Mucosa of descending colon (tissue), 3 donors: ENCODE data around the gene COLGALT1. TPM values are rescaled to one million over a fixed set of nuclear protein-coding genes. Genes with fewer than 3 reads are reported as not detected.

Experiments used
- ATAC-seq: fragments of 200-7000 bp; cut with Tn5 transposase; one replicate; pipeline ENCODE4 v1.9.1; 2020; ENCODE audit warnings: mild to moderate bottlenecking, moderate library complexity
- DNase-seq, 3 donors: peaks; one replicate each; pipeline ENCODE4 v3.0.0-alpha.2; 2020
- H3K36me3 ChIP-seq: fragments of 200-600 bp; one replicate; pipeline ENCODE4 v1.8.0; 2021; ENCODE audit warnings: low read depth, mild to moderate bottlenecking
- H3K4me1 ChIP-seq: fragments of 200-600 bp; one replicate; pipeline ENCODE4 v1.8.0; 2021; ENCODE audit warnings: low read depth, mild to moderate bottlenecking
- H3K4me3 ChIP-seq: fragments of 200-600 bp; one replicate; pipeline ENCODE4 v1.8.0; 2021; ENCODE audit warnings: mild to moderate bottlenecking
- H3K9me3 ChIP-seq: fragments of 200-600 bp; one replicate; pipeline ENCODE4 v1.8.0; 2021; ENCODE audit warnings: mild to moderate bottlenecking
- CTCF ChIP-seq: fragments of 200-600 bp; IDR thresholded peaks from one replicate; pipeline ENCODE4 v1.8.0; 2022; ENCODE audit warnings: antibody characterized with exemption, mild to moderate bottlenecking
- intact Hi-C, 2 donors: fragments of 100-400 bp; cut with DNase I in 1 of 2; cut with micrococcal nuclease in 1 of 2; formaldehyde crosslinking; loops; one replicate each; pipeline versions ENCODE4 v1.11.0 to v1.11.1; 2022; cut with DNase I, micrococcal nuclease
- total RNA-seq, 3 donors: library from RNA; stranded (reverse); fragmentation: NEBNext Ultra II Directional in 2 of 3; extraction: Animal tissue kit (Norgen Biotek cat#: 25700) in 2 of 3; gene quantifications; one replicate each; pipeline versions ENCODE4 v1.2.1 to v1.2.4, GENCODE V29; 2021 to 2023
- donor health status: DM: no; HTN: no; CAD: no; lungs with moderate emphysema.
- donor health status: DM: no; HTN: no; CAD: no.
- donor health status: DM: no; HTN: yes; CAD: no.

COLGALT1 gene
- total RNA-seq, 3 donors from 2014 or later = 50.1 to 71.0 (median 50.8) TPM

GRCh38 chr19:17623224-17623935 lies 67.9 kb downstream of the COLGALT1 start:
- no peak for TF ChIP-seq CTCF

GRCh38 chr19:17624314-17624991 lies 69.0 kb downstream of the COLGALT1 start:
- TF ChIP-seq CTCF = no peak
- H3K4me1 ChIP-seq = no peaks in the 10 kb centered on the region
- ATAC-seq (no peak), DNase-seq (peak in 1 of 3 donors; percentile 16)
- H3K36me3 ChIP-seq = no peaks in the 10 kb centered on the region
- no peaks in the 10 kb centered on the region for H3K9me3 ChIP-seq
- H3K4me3 ChIP-seq = no peak overlapping the region
- intact Hi-C loops = no loop called here

More at GRCh38 chr19:17623224-17623935, 67.9 kb downstream of the COLGALT1 start:
- intact Hi-C loops = no loop called here
- DNase-seq (peak in 1 of 3 donors; percentile 23), ATAC-seq (no peak)
- no peaks in the 10 kb centered on the region for H3K4me1 ChIP-seq
- no peaks in the 10 kb centered on the region for H3K9me3 ChIP-seq
- H3K4me3 ChIP-seq = no peak overlapping the region
- no peaks in the 10 kb centered on the region for H3K36me3 ChIP-seq

GRCh38 chr19:17625043-17625442 lies 69.6 kb downstream of the COLGALT1 start:
- TF ChIP-seq CTCF = no peak
- Histone ChIP-seq H3K36me3 (no peaks in the 10 kb centered on the region), H3K4me1 (no peaks in the 10 kb centered on the region), H3K9me3 (no peaks in the 10 kb centered on the region), H3K4me3 (no peak overlapping the region)
- DNase-seq = no peak
- intact Hi-C loops = no loop called here
- no peak for ATAC-seq

GRCh38 chr19:17625980-17626379 lies 70.5 kb downstream of the COLGALT1 start:
- H3K4me3 ChIP-seq = no peak overlapping the region
- intact Hi-C loops = no loop called here
- ATAC-seq = no peak
- no peak for DNase-seq
- no peaks in the 10 kb centered on the region for H3K9me3 ChIP-seq
- H3K4me1 ChIP-seq = no peaks in the 10 kb centered on the region
- H3K36me3 ChIP-seq = no peaks in the 10 kb centered on the region
- no peak for TF ChIP-seq CTCF

- Histone ChIP-seq H3K4me1 (no peaks in the 10 kb centered on the region), H3K36me3 (no peaks in the 10 kb centered on the region), H3K4me3 (no peak overlapping the region), H3K9me3 (no peaks in the 10 kb centered on the region)
- intact Hi-C loops = no loop called here
- TF ChIP-seq CTCF = no peak
- ATAC-seq = no peak
- DNase-seq = no peak
Measured at GRCh38 chr19:17626456-17627015, 71.1 kb downstream of the COLGALT1 start.
